ENCODE data around the gene HSF2. TPM values are rescaled to one million over a fixed set of nuclear protein-coding genes. Genes with fewer than 3 reads are reported as not detected.
"Not testable (repeated sequence)": the region's sequence is repeated elsewhere in the genome, so short reads cannot be mapped to it uniquely, and the experiment has no call there.

HSF2 gene
- total and polyA plus RNA-seq, 4 donors, result 2.2 to 7.9 (median 6.3) TPM

DNA sequence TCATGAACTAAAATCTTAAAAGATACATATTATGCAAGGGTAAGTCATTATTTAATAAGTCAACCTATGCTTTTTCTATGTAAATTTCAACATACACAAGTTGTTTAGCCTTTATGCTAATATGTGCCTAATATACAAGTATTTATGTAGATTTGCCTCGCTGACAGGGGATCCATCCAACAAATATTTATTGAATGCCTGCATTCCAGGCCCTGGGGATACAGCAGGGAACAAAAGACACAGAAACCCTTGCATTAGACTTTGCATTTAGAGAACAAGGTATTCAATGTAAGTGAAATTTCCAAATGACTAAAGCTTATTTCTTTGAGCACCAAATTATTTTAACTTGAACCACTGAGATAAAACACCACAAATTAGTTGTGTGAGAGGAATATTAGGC, 53.1 kb downstream of the HSF2 start (continued):
- TF ChIP-seq, protein P1, sequence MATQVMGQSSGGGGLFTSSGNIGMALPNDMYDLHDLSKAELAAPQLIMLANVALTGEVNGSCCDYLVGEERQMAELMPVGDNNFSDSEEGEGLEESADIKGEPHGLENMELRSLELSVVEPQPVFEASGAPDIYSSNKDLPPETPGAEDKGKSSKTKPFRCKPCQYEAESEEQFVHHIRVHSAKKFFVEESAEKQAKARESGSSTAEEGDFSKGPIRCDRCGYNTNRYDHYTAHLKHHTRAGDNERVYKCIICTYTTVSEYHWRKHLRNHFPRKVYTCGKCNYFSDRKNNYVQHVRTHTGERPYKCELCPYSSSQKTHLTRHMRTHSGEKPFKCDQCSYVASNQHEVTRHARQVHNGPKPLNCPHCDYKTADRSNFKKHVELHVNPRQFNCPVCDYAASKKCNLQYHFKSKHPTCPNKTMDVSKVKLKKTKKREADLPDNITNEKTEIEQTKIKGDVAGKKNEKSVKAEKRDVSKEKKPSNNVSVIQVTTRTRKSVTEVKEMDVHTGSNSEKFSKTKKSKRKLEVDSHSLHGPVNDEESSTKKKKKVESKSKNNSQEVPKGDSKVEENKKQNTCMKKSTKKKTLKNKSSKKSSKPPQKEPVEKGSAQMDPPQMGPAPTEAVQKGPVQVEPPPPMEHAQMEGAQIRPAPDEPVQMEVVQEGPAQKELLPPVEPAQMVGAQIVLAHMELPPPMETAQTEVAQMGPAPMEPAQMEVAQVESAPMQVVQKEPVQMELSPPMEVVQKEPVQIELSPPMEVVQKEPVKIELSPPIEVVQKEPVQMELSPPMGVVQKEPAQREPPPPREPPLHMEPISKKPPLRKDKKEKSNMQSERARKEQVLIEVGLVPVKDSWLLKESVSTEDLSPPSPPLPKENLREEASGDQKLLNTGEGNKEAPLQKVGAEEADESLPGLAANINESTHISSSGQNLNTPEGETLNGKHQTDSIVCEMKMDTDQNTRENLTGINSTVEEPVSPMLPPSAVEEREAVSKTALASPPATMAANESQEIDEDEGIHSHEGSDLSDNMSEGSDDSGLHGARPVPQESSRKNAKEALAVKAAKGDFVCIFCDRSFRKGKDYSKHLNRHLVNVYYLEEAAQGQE (IDR thresholded peaks at IDR 0.05), result no peak
- no peak for TF ChIP-seq FOXA2 (IDR thresholded peaks at IDR 0.05)

DNA sequence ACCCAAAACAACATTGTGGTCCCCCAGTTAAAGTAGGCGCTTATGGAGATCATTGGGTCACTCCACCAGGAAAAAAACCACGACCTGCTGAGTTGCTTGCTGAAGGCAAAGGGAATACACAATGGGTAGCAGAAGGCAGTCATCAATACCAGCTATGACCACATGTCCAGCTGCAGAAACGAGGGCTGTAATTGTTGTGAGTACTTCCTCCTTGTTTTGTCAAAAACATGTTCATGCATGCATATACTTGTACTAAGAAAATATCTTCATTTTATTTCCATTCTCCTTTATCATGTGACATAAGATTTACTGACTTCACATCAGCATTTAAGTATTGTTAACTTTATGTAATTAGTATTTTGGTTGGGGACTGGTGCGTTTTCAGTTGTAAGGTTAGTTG, 55.2 kb downstream of the HSF2 start:
- peaks cover 7 to 58% (median 44%) of the 10 kb centered on the region in 4 donors for H3K36me3 ChIP-seq (ENCODE audit: control insufficient read depth in 4 of 4, insufficient read depth in 3 of 4, low read depth in 1 of 4, low read length in 3 of 4)
- DNase-seq (ENCODE audit: low spot score), result no peak
- no peaks in the 10 kb centered on the region for H3K27me3 ChIP-seq (ENCODE audit: control insufficient read depth in 4 of 4, insufficient read depth in 4 of 4, low read length in 3 of 4)
- WGBS, result 90% methylated on average over 4 of the region's 4 CpGs
- H3K9ac ChIP-seq (ENCODE audit: low read depth in 1 of 2, low read length in 2 of 2), result no peak overlapping the region
- H3K4me3 ChIP-seq (ENCODE audit: low read depth in 1 of 3, low read length in 3 of 3), result no peak overlapping the region
- H3K27ac ChIP-seq (ENCODE audit: low read depth in 1 of 2, low read length in 2 of 2), result no peak overlapping the region
- peaks cover 0 to 4% (median 0%) of the 10 kb centered on the region in 4 donors for H3K4me1 ChIP-seq (ENCODE audit: control insufficient read depth in 4 of 4, insufficient read depth in 4 of 4, low read length in 3 of 4)
- no peaks in the 10 kb centered on the region for H3K9me3 ChIP-seq (ENCODE audit: control insufficient read depth in 4 of 4, low read length in 3 of 4)
- TF ChIP-seq HNF4G (IDR thresholded peaks at IDR 0.05), result no peak
- TF ChIP-seq, protein P2, sequence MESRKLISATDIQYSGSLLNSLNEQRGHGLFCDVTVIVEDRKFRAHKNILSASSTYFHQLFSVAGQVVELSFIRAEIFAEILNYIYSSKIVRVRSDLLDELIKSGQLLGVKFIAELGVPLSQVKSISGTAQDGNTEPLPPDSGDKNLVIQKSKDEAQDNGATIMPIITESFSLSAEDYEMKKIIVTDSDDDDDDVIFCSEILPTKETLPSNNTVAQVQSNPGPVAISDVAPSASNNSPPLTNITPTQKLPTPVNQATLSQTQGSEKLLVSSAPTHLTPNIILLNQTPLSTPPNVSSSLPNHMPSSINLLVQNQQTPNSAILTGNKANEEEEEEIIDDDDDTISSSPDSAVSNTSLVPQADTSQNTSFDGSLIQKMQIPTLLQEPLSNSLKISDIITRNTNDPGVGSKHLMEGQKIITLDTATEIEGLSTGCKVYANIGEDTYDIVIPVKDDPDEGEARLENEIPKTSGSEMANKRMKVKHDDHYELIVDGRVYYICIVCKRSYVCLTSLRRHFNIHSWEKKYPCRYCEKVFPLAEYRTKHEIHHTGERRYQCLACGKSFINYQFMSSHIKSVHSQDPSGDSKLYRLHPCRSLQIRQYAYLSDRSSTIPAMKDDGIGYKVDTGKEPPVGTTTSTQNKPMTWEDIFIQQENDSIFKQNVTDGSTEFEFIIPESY (IDR thresholded peaks at IDR 0.05), result no peak
- no peak for TF ChIP-seq RXRA (IDR thresholded peaks at IDR 0.05)
- TF ChIP-seq, protein P3, sequence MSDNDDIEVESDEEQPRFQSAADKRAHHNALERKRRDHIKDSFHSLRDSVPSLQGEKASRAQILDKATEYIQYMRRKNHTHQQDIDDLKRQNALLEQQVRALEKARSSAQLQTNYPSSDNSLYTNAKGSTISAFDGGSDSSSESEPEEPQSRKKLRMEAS (IDR thresholded peaks at IDR 0.05), result no peak
- TF ChIP-seq, protein P1 (IDR thresholded peaks at IDR 0.05), result no peak
- TF ChIP-seq FOXA2 (IDR thresholded peaks at IDR 0.05), result no peak
- TF ChIP-seq FOXA1 (IDR thresholded peaks at IDR 0.05), result no peak
- no peak for TF ChIP-seq GABPA (IDR thresholded peaks at IDR 0.05 in 1 of 2, conservative IDR thresholded peaks at IDR 0.05 in 1 of 2)
- TF ChIP-seq TAF1 (conservative IDR thresholded peaks at IDR 0.05), result no peak

DNA sequence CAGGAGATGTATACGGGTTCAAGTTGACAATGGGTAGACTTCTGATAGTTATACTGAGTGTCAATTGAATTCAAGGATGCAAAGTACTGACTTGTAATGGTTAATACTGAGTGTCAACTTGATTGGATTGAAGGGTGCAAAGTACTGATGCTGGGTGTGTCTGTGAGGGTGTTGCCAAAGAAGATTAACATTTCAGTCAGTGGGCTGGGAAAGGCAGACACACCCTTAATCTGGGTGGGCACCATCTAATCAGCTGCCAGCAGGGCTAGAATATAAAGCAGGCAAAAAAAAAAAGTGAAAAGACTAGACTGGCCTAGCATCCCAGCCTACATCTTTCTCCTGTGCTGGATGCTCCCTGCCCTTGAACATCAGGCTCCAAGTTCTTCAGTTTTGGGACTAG, 55.7 kb downstream of the HSF2 start:
- not testable (repeated sequence) for H3K4me3 ChIP-seq (ENCODE audit: low read depth in 1 of 3, low read length in 3 of 3); H3K27ac ChIP-seq (ENCODE audit: low read depth in 1 of 2, low read length in 2 of 2); H3K4me1 ChIP-seq (ENCODE audit: control insufficient read depth in 4 of 4, insufficient read depth in 4 of 4, low read length in 3 of 4); DNase-seq (ENCODE audit: low spot score); H3K9me3 ChIP-seq (ENCODE audit: control insufficient read depth in 4 of 4, low read length in 3 of 4); H3K9ac ChIP-seq (ENCODE audit: low read depth in 1 of 2, low read length in 2 of 2); H3K27me3 ChIP-seq (ENCODE audit: control insufficient read depth in 4 of 4, insufficient read depth in 4 of 4, low read length in 3 of 4)
- H3K36me3 ChIP-seq (ENCODE audit: control insufficient read depth in 4 of 4, insufficient read depth in 3 of 4, low read depth in 1 of 4, low read length in 3 of 4), result peaks cover 6 to 56% (median 42%) of the 10 kb centered on the region in 4 donors
- WGBS, result 96% methylated on average over 1 of the region's 1 CpG

Measured in liver (tissue), 9 donors.